B cell (primary cell): Measurements from ENCODE around the gene AKAP6. TPM values are rescaled to one million over a fixed set of nuclear protein-coding genes. Genes with fewer than 3 reads are reported as not detected.

ENCODE experiments used
- ATAC-seq: fragments of 200-7000 bp; cut with Tn5 transposase; one replicate; pipeline ENCODE4 v1.10.0; 2021; ENCODE audit warnings: low read depth, mild to moderate bottlenecking, moderate number of reproducible peaks, moderate library complexity
- CTCF ChIA-PET: fragments of 350-600 bp; sonication (Branson Sonifier 250); formaldehyde crosslinking; loops from one replicate; lab custom pipeline; 2021; ENCODE audit warnings: antibody characterized with exemption, inconsistent platforms; lab: Charles Lee
- POLR2A ChIA-PET: fragments of 350-600 bp; sonication (Branson Sonifier 250); formaldehyde crosslinking; loops from one replicate; lab custom pipeline; 2021; ENCODE audit warnings: antibody characterized with exemption; lab: Charles Lee
- DNase-seq: peaks from one replicate; pipeline ENCODE4 v3.0.0; 2013
- H2AFZ ChIP-seq: 2 replicates; pipeline ENCODE4 v1.6.1; 2012; ENCODE audit warnings: mild to moderate bottlenecking, low read depth, low read length; ENCODE audit not compliant: insufficient read depth, poor library complexity, severe bottlenecking
- H3K27ac ChIP-seq, 2 donors: 1 replicate in 1 of 2; 2 replicates in 1 of 2; pipeline ENCODE4 v1.5.1; 2012 to 2013; ENCODE audit warnings: low read length in 2 of 2, mild to moderate bottlenecking in 2 of 2, moderate library complexity in 1 of 2
- H3K27me3 ChIP-seq, 4 experiments: fragments of 200-600 bp in 1 of 4; sonication (generic) in 1 of 4; replicated peaks in 1 of 4; 1 replicate in 2 of 4; 2 replicates in 2 of 4; pipeline versions ENCODE4 v1.6.1 to v1.7.0; 2013 to 2016; ENCODE audit warnings: low read length in 3 of 4, mild to moderate bottlenecking in 2 of 4, mixed read lengths in 1 of 4, moderate library complexity in 1 of 4; ENCODE audit not compliant: insufficient read depth in 4 of 4, control insufficient read depth in 3 of 4; ENCODE audit errors: control extremely low read depth in 1 of 4
- H3K36me3 ChIP-seq, 2 experiments: replicated peaks in 1 of 2; 1 replicate in 1 of 2; 2 replicates in 1 of 2; pipeline versions ENCODE4 v1.6.1 to v1.7.1; 2013; ENCODE audit warnings: low read length in 1 of 2; ENCODE audit not compliant: insufficient read depth in 2 of 2, control insufficient read depth in 1 of 2; ENCODE audit errors: control extremely low read depth in 1 of 2, extremely low read depth in 1 of 2
- H3K4me1 ChIP-seq, 2 donors: fragments of 200-600 bp in 1 of 2; sonication (generic) in 1 of 2; 1 replicate in 1 of 2; 2 replicates in 1 of 2; pipeline versions ENCODE4 v1.5.1 to v1.6.1; 2013 to 2017; ENCODE audit warnings: low read length in 2 of 2; ENCODE audit not compliant: control insufficient read depth in 2 of 2, insufficient read depth in 2 of 2
- H3K4me2 ChIP-seq: replicated peaks from 2 replicates; pipeline ENCODE3; 2012; ENCODE audit warnings: mild to moderate bottlenecking, low read depth, low read length; ENCODE audit not compliant: poor library complexity, severe bottlenecking
- H3K4me3 ChIP-seq, 5 experiments: fragments of 200-600 bp in 1 of 5; sonication (generic) in 1 of 5; 1 replicate in 3 of 5; 2 replicates in 2 of 5; pipeline versions ENCODE4 v1.5.1 to v1.7.0; 2011 to 2016; ENCODE audit warnings: low read length in 4 of 5, mild to moderate bottlenecking in 4 of 5, low read depth in 2 of 5, control low read depth in 1 of 5, moderate library complexity in 1 of 5; ENCODE audit not compliant: insufficient read depth in 1 of 5; ENCODE audit errors: control extremely low read depth in 1 of 5, extremely low read depth in 1 of 5
- H3K79me2 ChIP-seq: fragments of 200-600 bp; sonication (generic); one replicate; pipeline ENCODE4 v1.6.0; 2016; ENCODE audit warnings: low read length; ENCODE audit not compliant: control insufficient read depth, insufficient read depth
- H3K9ac ChIP-seq: fragments of 200-600 bp; sonication (generic); 2 replicates; pipeline ENCODE4 v1.6.1; 2017; ENCODE audit warnings: mild to moderate bottlenecking, low read length, moderate library complexity
- H3K9me3 ChIP-seq, 3 donors: one replicate each; pipeline versions ENCODE4 v1.6.1 to v1.7.1; 2013; ENCODE audit warnings: low read length in 2 of 3; ENCODE audit not compliant: control insufficient read depth in 2 of 3, insufficient read depth in 1 of 3; ENCODE audit errors: control extremely low read depth in 1 of 3
- H4K20me1 ChIP-seq: 2 replicates; pipeline ENCODE4 v1.6.0; 2012; ENCODE audit warnings: mild to moderate bottlenecking, low read length; ENCODE audit not compliant: insufficient read depth, control insufficient read depth, poor library complexity, severe bottlenecking
- H3K27ac Mint-ChIP-seq: one replicate; pipeline ENCODE4 v1.8.0; 2021; ENCODE audit warnings: mixed read lengths
- H3K27me3 Mint-ChIP-seq: one replicate; pipeline ENCODE4 v1.8.0; 2021; ENCODE audit warnings: mixed read lengths
- H3K4me1 Mint-ChIP-seq: one replicate; pipeline ENCODE4 v1.8.0; 2021; ENCODE audit warnings: mixed read lengths
- H3K4me3 Mint-ChIP-seq: one replicate; pipeline ENCODE4 v1.8.0; 2021; ENCODE audit warnings: mixed read lengths
- H3K9me3 Mint-ChIP-seq: one replicate; pipeline ENCODE4 v1.8.0; 2022; ENCODE audit warnings: mixed read lengths; ENCODE audit not compliant: insufficient read depth
- CTCF ChIP-seq: fragments of 200-600 bp; IDR thresholded peaks from one replicate; pipeline ENCODE4 v1.8.0; 2022; ENCODE audit warnings: antibody characterized with exemption, mild to moderate bottlenecking
- EZH2 ChIP-seq: IDR thresholded peaks from 2 replicates; pipeline ENCODE4 v1.6.1; 2012; ENCODE audit warnings: borderline replicate concordance, low read depth, mild to moderate bottlenecking, moderate library complexity, low read length; ENCODE audit not compliant: insufficient read depth, poor library complexity, severe bottlenecking
- WGBS: methylation state at CpG from one replicate; pipeline ENCODE4 v1.1.5; 2013; ENCODE audit warnings: missing lambda C conversion rate; ENCODE audit not compliant: insufficient coverage; 5-methylcytosine and 5-hydroxymethylcytosine counted together
- intact Hi-C: fragments of 100-400 bp; cut with micrococcal nuclease; formaldehyde crosslinking; loops from one replicate; pipeline ENCODE4 v1.10.0; 2022
- polyA plus RNA-seq: library from polyadenylated mRNA; depleted of rRNA; stranded (reverse); fragments of >200 nt; gene quantifications from 2 replicates; pipeline ENCODE4 v1.2.3, GENCODE V29; 2012
- total RNA-seq, 2 donors: library from RNA; stranded (reverse); fragments of 120-200 nt in 1 of 2; gene quantifications; 1 replicate in 1 of 2; 2 replicates in 1 of 2; pipeline versions ENCODE4 v1.2.3 to v1.2.4, GENCODE V29; 2013 to 2022

AKAP6 gene
- total and polyA plus RNA-seq, 2 donors (not counting 1 experiment from before 2014, with no cell fraction given), result 1.4 to 2.8 TPM

DNA sequence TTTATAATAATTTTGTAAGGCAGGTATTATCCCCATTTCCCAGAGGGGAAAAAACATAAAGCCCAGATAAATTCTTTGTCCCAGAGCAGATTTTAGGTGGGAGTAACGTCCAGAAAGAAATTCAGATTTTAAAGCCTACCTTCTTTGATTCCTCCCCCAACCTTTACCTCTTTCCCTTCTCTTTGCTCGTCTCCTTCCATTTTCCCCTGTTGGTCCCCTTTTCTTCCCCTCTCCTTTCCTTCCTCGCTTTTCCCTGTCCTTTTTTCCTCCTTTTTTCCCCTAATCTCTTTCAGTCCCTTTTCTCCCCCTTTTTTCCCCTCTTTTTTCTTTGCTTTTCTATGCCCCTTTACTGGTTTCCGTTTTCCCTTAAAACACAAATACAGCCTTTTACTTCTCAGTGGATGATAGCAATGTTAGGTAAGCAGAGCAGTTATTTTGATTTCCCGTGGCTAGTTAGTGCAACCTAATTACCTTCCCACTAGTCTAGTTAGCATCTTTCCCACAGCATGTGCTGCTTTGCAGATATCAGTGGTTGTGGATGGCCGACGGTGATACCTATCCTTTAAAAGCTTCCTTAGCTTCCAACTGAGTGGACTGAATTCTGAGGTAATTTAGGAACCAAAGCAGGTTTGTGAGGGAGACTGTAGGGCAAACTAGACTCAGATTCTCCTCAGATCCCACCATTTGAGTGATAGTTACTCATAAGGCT, 10.9 kb upstream of the AKAP6 start:
- H3K9ac ChIP-seq, result no peak overlapping the region
- WGBS, result 80% methylated on average over 3 of the region's 7 CpGs
- DNase-seq (no peak), ATAC-seq (no peak)
- no peaks in the 10 kb centered on the region for H3K4me1 ChIP-seq
- H3K36me3 ChIP-seq, result no peaks in the 10 kb centered on the region
- POLR2A ChIA-PET, result no interaction called here
- Mint-ChIP-seq H3K27ac (no peak overlapping the region), H3K4me1 (no peaks in the 10 kb centered on the region), H3K4me3 (no peak overlapping the region), H3K9me3 (no peaks in the 10 kb centered on the region), H3K27me3 (peaks cover 15% of the 10 kb centered on the region)
- H3K4me3 ChIP-seq, result no peak overlapping the region
- no peak overlapping the region for H2AFZ ChIP-seq
- H3K27ac ChIP-seq, result no peak overlapping the region
- no peaks in the 10 kb centered on the region for H3K27me3 ChIP-seq
- H3K4me2 ChIP-seq, result no peak overlapping the region
- no peaks in the 10 kb centered on the region for H3K79me2 ChIP-seq
- intact Hi-C loops, result no loop called here
- CTCF ChIA-PET, result no interaction called here
- no peak for TF ChIP-seq EZH2
- no peak for TF ChIP-seq CTCF
- H3K9me3 ChIP-seq, result peaks cover 0 to 1% (median 0%) of the 10 kb centered on the region in 3 donors
- no peaks in the 10 kb centered on the region for H4K20me1 ChIP-seq

GRCh38 chr14:32319368-32320049, 9.6 kb upstream of the AKAP6 start:
- H3K9me3 ChIP-seq, result peaks cover 0 to 1% (median 0%) of the 10 kb centered on the region in 3 donors
- POLR2A ChIA-PET, result no interaction called here

More at GRCh38 chr14:32319368-32320049, 9.6 kb upstream of the AKAP6 start:
- Mint-ChIP-seq H3K27me3 (peaks cover 16% of the 10 kb centered on the region), H3K4me1 (no peaks in the 10 kb centered on the region), H3K27ac (no peak overlapping the region), H3K9me3 (no peaks in the 10 kb centered on the region), H3K4me3 (no peak overlapping the region)
- no peak for DNase-seq
- H3K27me3 ChIP-seq, result no peaks in the 10 kb centered on the region
- CTCF ChIA-PET, result no interaction called here
- no peaks in the 10 kb centered on the region for H4K20me1 ChIP-seq
- no peaks in the 10 kb centered on the region for H3K79me2 ChIP-seq
- no peak overlapping the region for H3K9ac ChIP-seq
- H2AFZ ChIP-seq, result no peak overlapping the region
- TF ChIP-seq EZH2 (no peak), CTCF (no peak)
- ATAC-seq, result no peak
- H3K36me3 ChIP-seq, result no peaks in the 10 kb centered on the region
- no peaks in the 10 kb centered on the region for H3K4me1 ChIP-seq
- intact Hi-C loops, result no loop called here
- H3K4me3 ChIP-seq, result no peak overlapping the region
- no peak overlapping the region for H3K27ac ChIP-seq
- H3K4me2 ChIP-seq, result no peak overlapping the region
